TTC549 (cell line): Measurements from ENCODE around the gene ADAMTS7.
"Not testable (repeated sequence)": the region's sequence is repeated elsewhere in the genome, so short reads cannot be mapped to it uniquely, and the experiment has no call there.

Experiments
- FAIRE-seq: peaks from 2 replicates; lab custom pipeline; 2012; peaks lifted over from hg19 to GRCh38; lab: Jason Lieb, UNC

ADAMTS7 gene

GRCh38 chr15:78831229-78832207, 20.3 kb upstream of the ADAMTS7 start:
- no peak for FAIRE-seq

GRCh38 chr15:78830514-78831228, 19.4 kb upstream of the ADAMTS7 start:
- FAIRE-seq = no peak

DNA sequence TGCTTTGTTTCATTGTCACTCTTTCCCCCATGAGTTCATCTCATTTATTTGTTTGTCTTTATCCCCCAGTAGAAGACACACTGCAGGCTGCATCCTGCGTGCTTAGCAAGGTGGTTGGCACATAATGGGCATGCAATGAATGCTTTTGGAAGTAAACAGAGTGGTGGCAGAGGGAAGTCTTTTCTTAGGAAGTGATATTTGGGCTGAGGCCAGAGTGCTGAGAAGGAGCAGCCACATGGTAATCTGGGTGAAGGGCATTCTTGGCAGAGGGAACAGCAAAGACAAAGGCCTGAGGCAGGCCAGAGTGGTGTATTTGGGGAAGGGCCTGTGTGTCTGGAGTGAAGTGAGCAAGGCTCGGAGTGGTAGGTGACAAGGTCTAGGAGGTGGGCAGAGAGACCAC, 17.7 kb upstream of the ADAMTS7 start:
- FAIRE-seq = no peak

- FAIRE-seq = no peak
Measured at GRCh38 chr15:78822514-78822913, 11.2 kb upstream of the ADAMTS7 start.

DNA sequence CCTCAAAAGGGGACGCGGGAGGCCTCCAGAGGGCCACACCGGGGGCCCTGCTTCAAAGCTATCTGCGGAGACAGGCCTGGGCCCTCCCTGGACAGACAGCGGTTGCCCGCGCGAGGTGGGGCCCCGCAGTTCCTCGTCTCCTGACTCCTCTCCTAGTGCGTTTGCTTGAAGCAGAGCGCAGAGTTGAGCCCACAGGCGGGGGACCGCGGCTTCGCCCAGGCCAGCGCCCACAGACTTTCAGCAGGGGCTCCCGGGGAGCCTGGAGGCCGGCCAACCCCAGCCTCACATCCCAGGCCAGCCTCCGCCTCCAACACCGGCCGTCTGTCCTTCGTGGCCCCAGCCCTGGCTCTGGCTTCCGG, 540 bp upstream of the ADAMTS7 start:
- no peak for FAIRE-seq

DNA sequence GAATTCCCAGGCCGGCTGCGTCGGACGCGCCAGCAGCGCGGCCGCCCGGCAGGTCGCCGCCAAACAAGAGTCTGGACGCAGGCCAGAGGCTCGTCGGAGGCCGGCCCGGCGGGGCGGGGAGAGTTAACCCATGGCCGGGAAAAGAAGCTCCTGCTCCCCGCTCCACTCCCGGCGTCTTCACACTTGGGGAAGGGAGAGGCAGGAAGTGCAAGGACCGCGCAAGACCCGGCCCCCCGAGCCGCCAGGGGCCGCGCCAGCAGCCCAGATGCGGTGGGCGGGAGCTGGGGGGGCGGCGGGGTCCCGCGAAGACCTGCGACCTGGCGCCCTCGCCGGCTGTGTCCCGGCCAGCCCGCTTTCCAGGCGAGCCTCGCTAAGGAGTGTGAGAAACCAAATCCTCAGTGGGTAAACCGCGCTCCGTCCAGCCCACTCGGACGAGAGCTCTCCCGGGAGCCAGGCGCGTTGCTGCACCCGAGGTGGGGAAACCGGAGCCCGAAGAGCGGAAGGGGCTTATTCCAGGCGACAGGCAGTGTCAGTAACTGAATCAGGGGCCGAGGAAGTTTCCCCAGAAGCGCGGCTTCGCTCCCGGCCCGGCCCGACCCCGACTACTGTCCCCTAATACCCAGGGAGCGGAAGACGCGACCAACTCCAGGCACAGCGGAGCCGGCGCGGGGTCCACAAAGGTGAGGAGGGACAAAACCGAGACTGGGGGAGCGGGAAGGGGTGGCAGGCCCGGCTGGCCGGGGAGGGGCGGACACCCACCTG, 721 bp downstream of the ADAMTS7 start:
- no peak for FAIRE-seq

GRCh38 chr15:78810003-78810361, 1.3 kb downstream of the ADAMTS7 start:
- no peak for FAIRE-seq

DNA sequence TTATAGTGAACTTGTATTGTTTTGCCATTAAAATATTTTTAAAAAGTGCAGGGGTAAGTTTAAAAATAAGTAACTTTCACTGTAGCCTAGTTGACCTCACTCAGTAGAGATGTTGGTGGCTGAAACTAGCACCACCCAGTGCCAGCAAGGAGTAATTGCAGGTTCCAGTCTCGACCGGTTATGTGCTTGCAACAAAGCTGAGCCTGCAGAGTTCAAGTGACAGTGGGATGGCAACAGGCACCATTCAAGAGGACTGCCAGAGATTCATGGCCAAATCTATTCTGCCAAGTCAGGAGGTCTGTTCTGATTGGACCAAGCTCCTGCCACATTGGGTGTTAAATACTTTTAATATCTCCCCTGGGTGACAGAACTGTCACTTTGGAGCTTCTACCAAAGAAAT, 2.7 kb downstream of the ADAMTS7 start:
- FAIRE-seq = peak; percentile 34

GRCh38 chr15:78807359-78807758, 3.9 kb downstream of the ADAMTS7 start:
- FAIRE-seq = no peak

DNA sequence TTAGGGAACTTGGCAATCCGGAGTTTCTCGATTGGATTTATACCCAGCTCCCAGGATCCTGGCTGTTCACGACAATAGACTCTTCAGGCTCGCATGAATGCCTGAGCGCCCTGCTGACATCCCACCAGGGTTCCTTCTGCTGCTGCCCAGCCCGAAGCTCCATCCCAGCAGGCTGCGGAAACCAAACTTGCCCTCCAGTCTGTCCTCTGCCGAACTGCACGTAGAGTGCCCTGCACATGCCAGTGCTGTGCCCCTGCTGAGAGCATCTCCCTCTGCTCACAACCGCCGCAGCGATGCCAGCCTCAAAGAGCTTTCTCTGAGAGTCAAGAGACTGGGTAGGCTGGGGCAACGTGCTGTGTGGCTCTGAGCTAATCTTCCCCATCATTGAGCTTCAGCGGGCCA, 6.9 kb downstream of the ADAMTS7 start:
- FAIRE-seq = no peak

- FAIRE-seq = no peak
Measured at GRCh38 chr15:78800806-78801205, 10.5 kb downstream of the ADAMTS7 start.

- FAIRE-seq = no peak
Measured at GRCh38 chr15:78800189-78800588, 11.1 kb downstream of the ADAMTS7 start.

GRCh38 chr15:78799102-78799501, 12.2 kb downstream of the ADAMTS7 start:
- not testable (repeated sequence) for FAIRE-seq

DNA sequence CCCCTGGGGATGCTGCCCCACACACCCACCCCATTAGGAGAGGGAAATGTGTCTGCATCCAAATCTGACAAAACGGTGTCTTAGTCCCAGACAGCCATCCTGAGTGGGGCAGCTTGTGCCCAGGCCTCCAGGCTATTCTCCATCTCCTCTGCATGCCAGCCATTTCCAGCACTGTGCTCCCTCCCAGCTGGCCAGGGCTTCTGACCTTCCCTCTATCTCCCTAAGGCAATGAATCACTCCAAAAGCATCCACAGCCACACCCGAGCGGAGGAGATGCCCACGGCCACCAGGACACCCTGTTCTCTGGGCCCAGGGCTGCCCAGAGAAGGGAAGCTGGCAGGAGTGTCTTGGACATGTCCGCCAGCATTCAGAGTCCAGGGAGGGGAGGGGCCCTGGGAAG, 12.9 kb downstream of the ADAMTS7 start:
- not testable (repeated sequence) for FAIRE-seq

- FAIRE-seq = no peak
Measured at GRCh38 chr15:78797951-78798350, 13.3 kb downstream of the ADAMTS7 start.

- FAIRE-seq = no peak
Measured at GRCh38 chr15:78796510-78796909, 14.8 kb downstream of the ADAMTS7 start.

GRCh38 chr15:78795043-78795442, 16.2 kb downstream of the ADAMTS7 start:
- no peak for FAIRE-seq

DNA sequence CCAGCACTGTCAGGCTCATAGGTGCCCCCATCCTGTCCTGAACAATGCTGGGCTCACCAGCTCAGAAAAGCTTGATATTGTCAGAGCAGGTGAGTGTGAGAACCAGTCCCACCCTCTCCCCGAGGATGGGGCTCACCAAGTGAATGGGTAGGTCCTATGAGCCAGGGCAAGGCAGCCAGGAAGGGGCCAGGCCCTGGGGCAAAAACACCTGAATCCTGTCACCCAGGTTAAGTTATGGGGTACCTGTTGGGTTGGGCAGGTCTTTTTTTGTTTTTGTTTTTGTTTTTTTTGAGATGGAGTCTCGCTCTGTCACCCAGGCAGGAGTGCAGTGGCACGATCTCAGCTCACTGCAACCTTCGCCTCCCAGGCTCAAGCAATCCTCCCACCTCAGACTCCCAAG, 16.8 kb downstream of the ADAMTS7 start:
- FAIRE-seq = not testable (repeated sequence)

DNA sequence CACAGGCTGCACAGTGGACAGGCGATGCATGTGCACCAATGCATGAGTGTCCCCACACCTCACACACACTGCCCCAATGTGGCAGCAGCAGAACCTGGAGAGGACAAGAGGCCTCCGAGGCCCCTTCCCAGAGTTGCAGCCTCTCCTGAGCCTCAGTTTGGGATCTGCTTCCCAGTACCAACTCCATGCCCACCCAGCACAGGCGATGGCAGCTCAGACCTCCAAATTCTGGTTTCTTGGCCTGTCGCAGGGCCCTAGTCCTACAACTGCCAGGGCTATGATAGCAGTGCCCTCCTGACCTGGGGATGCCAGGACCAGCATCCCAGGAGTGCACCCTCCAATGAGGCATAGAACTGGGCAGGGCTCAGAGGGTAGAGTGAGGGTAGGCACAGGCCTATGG, 19.9 kb downstream of the ADAMTS7 start:
- FAIRE-seq = no peak

DNA sequence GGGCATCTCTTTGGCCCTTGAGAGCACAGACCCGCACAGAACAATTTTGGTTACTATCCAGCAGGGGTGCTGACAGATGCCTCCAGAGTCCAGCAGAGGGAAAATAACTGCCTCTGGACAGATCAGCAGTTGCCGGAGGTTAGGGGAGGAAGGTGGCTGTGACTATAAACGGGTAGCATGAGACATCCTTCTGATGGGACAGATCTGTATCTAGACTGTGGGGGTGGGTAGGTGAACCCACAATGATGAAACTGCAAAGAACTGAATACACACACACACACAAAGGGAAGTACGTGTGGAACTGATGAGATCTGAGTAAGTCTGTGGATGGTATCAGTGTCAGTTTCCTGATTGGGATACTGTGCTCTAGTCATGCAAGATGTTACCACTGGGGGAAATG, 21.2 kb downstream of the ADAMTS7 start:
- FAIRE-seq = no peak

DNA sequence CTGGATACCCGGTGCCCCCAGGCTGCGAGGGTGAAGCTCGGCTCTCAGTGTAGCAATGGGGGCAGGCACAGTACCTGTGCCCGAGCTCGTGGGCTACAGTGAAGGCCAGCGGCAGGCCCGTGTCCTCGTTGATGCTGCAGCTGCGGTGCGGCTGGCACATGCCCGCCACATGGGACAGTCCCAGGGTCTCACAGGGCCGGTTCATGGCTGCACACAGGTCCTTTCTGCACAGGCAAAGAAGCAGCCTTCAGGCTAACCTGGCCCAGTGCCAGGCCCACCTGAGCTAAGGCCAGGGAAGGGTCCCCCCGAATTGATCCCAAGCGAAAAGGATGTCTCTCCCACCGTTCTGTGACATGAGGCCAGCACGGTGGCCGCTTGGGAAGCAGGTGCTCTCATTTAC, 21.6 kb downstream of the ADAMTS7 start:
- FAIRE-seq = no peak

DNA sequence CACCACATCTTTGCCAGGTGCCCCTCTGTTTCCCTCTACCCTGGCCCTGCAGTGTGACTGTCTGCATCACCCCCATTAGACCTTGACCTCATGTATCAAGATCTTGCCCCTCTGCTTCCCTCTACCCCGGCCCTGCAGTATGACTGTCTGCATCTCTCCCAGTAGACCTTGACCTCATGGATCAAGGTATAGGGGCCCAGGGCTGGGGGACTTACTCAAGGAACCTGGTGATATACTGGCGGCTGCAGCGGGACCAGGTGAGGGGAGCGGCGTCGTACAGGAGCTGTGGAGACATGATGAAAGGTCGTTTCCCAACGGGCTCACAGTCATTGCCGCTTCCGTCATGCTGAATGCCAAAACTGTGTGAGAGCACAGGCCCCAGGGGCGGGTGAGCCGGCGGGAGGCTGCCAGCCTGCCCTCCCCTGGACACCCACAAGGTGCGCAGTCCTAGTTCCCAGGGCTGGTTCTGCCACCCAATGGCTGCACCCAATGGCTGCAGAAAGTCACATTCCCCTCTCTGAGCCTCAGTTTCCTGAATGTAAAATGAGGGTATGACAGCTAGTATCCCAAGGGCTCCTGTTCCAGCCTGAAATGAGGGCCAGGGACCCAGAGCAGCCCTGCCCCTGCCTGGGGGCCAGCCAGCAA, 23.1 kb downstream of the ADAMTS7 start:
- no peak for FAIRE-seq
